CD4-positive, alpha-beta memory T cell (primary cell): Measurements from ENCODE around the gene ARHGAP6. TPM values are rescaled to one million over a fixed set of nuclear protein-coding genes. Genes with fewer than 3 reads are reported as not detected.
"Not testable (repeated sequence)": the region's sequence is repeated elsewhere in the genome, so short reads cannot be mapped to it uniquely, and the experiment has no call there.

Experiments used
- CTCF ChIA-PET: fragments of 350-600 bp; sonication (Branson Sonifier 250); formaldehyde crosslinking; loops from one replicate; lab custom pipeline; 2021; ENCODE audit warnings: inconsistent platforms; ENCODE audit not compliant: partially characterized antibody; lab: Charles Lee
- POLR2A ChIA-PET: fragments of 350-600 bp; sonication (Branson Sonifier 250); formaldehyde crosslinking; loops from one replicate; lab custom pipeline; 2021; ENCODE audit not compliant: partially characterized antibody; lab: Charles Lee
- DNase-seq, 5 donors: peaks; one replicate each; pipeline versions ENCODE4 v3.0.0 to v3.0.0-alpha.2; 2020 to 2022; ENCODE audit warnings: mixed read lengths in 1 of 5
- H3K27ac ChIP-seq: one replicate; pipeline ENCODE4 v1.7.0; 2013; ENCODE audit warnings: low read depth, low read length
- H3K27me3 ChIP-seq: 2 replicates; pipeline ENCODE4 v1.7.0; 2013; ENCODE audit warnings: mild to moderate bottlenecking, low read length, moderate library complexity; ENCODE audit not compliant: insufficient read depth
- H3K36me3 ChIP-seq: 2 replicates; pipeline ENCODE4 v1.7.0; 2013; ENCODE audit warnings: mild to moderate bottlenecking, low read length, moderate library complexity; ENCODE audit not compliant: insufficient read depth
- H3K4me1 ChIP-seq: 2 replicates; pipeline ENCODE4 v1.7.0; 2013; ENCODE audit warnings: mild to moderate bottlenecking, low read length, moderate library complexity; ENCODE audit not compliant: insufficient read depth
- H3K4me3 ChIP-seq, 2 donors: one replicate each; pipeline ENCODE4 v1.7.0; 2013; ENCODE audit warnings: low read length in 2 of 2, mild to moderate bottlenecking in 1 of 2
- H3K9me3 ChIP-seq, 2 donors: one replicate each; pipeline ENCODE4 v1.7.0; 2013; ENCODE audit warnings: low read length in 2 of 2, control low read depth in 1 of 2; ENCODE audit not compliant: control insufficient read depth in 1 of 2
- H3K27ac Mint-ChIP-seq, 7 donors: one replicate each; pipeline ENCODE4 v1.8.0; 2020 to 2021; ENCODE audit warnings: mixed read lengths in 7 of 7, mild to moderate bottlenecking in 6 of 7, inconsistent platforms in 3 of 7, moderate library complexity in 3 of 7
- H3K27me3 Mint-ChIP-seq, 2 donors: one replicate each; pipeline ENCODE4 v1.8.0; 2020 to 2021; ENCODE audit warnings: mixed read lengths in 2 of 2
- H3K36me3 Mint-ChIP-seq, 2 donors: one replicate each; pipeline ENCODE4 v1.8.0; 2020 to 2021; ENCODE audit warnings: mixed read lengths in 2 of 2, inconsistent platforms in 1 of 2, mild to moderate bottlenecking in 1 of 2
- H3K4me1 Mint-ChIP-seq, 4 donors: one replicate each; pipeline ENCODE4 v1.8.0; 2020 to 2021; ENCODE audit warnings: mixed read lengths in 4 of 4, mild to moderate bottlenecking in 1 of 4
- H3K4me3 Mint-ChIP-seq, 8 donors: one replicate each; pipeline ENCODE4 v1.8.0; 2020 to 2021; ENCODE audit warnings: mixed read lengths in 8 of 8, mild to moderate bottlenecking in 7 of 8, moderate library complexity in 6 of 8, inconsistent platforms in 3 of 8
- H3K9me3 Mint-ChIP-seq, 8 donors: one replicate each; pipeline ENCODE4 v1.8.0; 2020 to 2021; ENCODE audit warnings: mixed read lengths in 8 of 8, mild to moderate bottlenecking in 5 of 8, inconsistent platforms in 3 of 8, moderate library complexity in 1 of 8
- intact Hi-C: fragments of 100-400 bp; cut with micrococcal nuclease; formaldehyde crosslinking; loops from one replicate; pipeline ENCODE4 v1.15.1; 2023
- polyA plus RNA-seq, 2 donors: library from polyadenylated mRNA; unstranded; fragments of 300-500 nt; fragmentation: Illumina TruSeq; gene quantifications; one replicate each; pipeline ENCODE4 v1.2.3, GENCODE V29; 2021
- total RNA-seq, 2 experiments: library from RNA; stranded (reverse); gene quantifications; one replicate each; pipeline ENCODE4 v1.2.3, GENCODE V29; 2021

Gene ARHGAP6
- total and polyA plus RNA-seq, 4 experiments from 2014 or later = not detected

- no peak for DNase-seq
- Histone ChIP-seq H3K9me3 (no peaks in the 10 kb centered on the region), H3K27ac (no peak overlapping the region), H3K27me3 (no peaks in the 10 kb centered on the region), H3K4me3 (no peak overlapping the region), H3K36me3 (no peaks in the 10 kb centered on the region), H3K4me1 (no peaks in the 10 kb centered on the region)
- Mint-ChIP-seq H3K4me1 (no peaks in the 10 kb centered on the region), H3K9me3 (peaks cover 0 to 4% (median 2%) of the 10 kb centered on the region in 8 donors), H3K27me3 (no peaks in the 10 kb centered on the region), H3K4me3 (no peak overlapping the region), H3K36me3 (no peaks in the 10 kb centered on the region), H3K27ac (no peak overlapping the region)
- intact Hi-C loops = no loop called here
- ChIA-PET CTCF (no interaction called here), POLR2A (no interaction called here)
These were observed 297.9 kb downstream of the ARHGAP6 start for GRCh38 chrX:11367609-11368430.

GRCh38 chrX:11366998-11367595 is 298.6 kb downstream of the ARHGAP6 start:
- Mint-ChIP-seq H3K4me1 (no peaks in the 10 kb centered on the region), H3K4me3 (no peak overlapping the region), H3K27ac (no peak overlapping the region), H3K36me3 (no peaks in the 10 kb centered on the region), H3K27me3 (no peaks in the 10 kb centered on the region), H3K9me3 (peaks cover 0 to 6% (median 2%) of the 10 kb centered on the region in 8 donors)
- ChIA-PET POLR2A (no interaction called here), CTCF (no interaction called here)
- DNase-seq = no peak
- H3K27ac ChIP-seq = no peak overlapping the region
- H3K4me1 ChIP-seq = no peaks in the 10 kb centered on the region
- H3K36me3 ChIP-seq = no peaks in the 10 kb centered on the region
- no peaks in the 10 kb centered on the region for H3K27me3 ChIP-seq
- no peaks in the 10 kb centered on the region for H3K9me3 ChIP-seq
- H3K4me3 ChIP-seq = no peak overlapping the region
- intact Hi-C loops = no loop called here

DNA sequence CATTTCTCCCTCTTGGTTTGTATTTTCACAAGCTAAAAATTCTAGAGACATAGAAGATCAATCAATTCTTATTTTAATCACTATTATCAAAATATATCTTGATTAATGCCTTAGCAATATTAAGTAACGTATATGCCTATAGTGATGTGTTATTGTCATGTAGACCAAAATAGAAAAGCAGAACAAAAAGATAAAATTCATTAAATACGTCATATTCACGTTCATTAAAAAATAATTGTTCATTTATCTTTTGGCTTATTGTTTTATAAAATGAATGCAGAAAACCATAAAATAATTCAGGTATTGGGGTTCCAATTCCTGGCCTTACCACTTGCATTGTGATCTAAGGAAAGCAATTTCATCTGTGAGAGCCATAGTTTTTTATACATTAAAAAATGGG is 300.3 kb downstream of the ARHGAP6 start:
- Mint-ChIP-seq H3K36me3 (no peaks in the 10 kb centered on the region), H3K4me1 (no peaks in the 10 kb centered on the region), H3K27ac (no peak overlapping the region), H3K9me3 (peaks cover 0 to 8% (median 2%) of the 10 kb centered on the region in 8 donors), H3K27me3 (no peaks in the 10 kb centered on the region), H3K4me3 (no peak overlapping the region)
- POLR2A ChIA-PET = no interaction called here
- CTCF ChIA-PET = no interaction called here
- Histone ChIP-seq H3K4me1 (no peaks in the 10 kb centered on the region), H3K36me3 (no peaks in the 10 kb centered on the region), H3K9me3 (no peaks in the 10 kb centered on the region), H3K27ac (no peak overlapping the region), H3K4me3 (no peak overlapping the region), H3K27me3 (no peaks in the 10 kb centered on the region)
- intact Hi-C loops = no loop called here
- no peak for DNase-seq

DNA sequence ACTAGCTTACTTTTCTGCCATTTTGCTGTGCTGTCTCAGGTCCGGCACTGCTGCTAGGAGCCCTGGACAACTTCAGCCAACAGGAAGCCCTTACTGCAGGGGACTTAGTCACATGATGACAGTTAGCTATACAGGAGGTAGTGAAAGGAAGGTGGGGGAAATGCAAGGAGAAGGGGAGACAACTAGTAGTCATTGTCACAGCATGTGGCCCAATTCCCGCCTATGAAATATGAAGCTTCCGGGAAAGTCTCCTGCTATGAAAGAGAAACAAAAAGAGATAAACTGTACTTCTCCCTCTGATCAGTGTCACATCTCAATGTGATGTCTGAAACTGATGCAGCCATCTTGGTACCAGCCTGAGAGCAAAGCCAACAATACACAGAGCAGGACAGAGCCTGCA is 300.9 kb downstream of the ARHGAP6 start:
- Mint-ChIP-seq H3K4me1 (no peaks in the 10 kb centered on the region), H3K4me3 (no peak overlapping the region), H3K27ac (no peak overlapping the region), H3K36me3 (no peaks in the 10 kb centered on the region), H3K27me3 (no peaks in the 10 kb centered on the region), H3K9me3 (peaks cover 0 to 8% (median 2%) of the 10 kb centered on the region in 8 donors)
- no peaks in the 10 kb centered on the region for H3K36me3 ChIP-seq
- CTCF ChIA-PET = no interaction called here
- POLR2A ChIA-PET = no interaction called here
- H3K4me3 ChIP-seq = no peak overlapping the region
- no peaks in the 10 kb centered on the region for H3K27me3 ChIP-seq
- no peak overlapping the region for H3K27ac ChIP-seq
- no peak for DNase-seq
- intact Hi-C loops = no loop called here
- no peaks in the 10 kb centered on the region for H3K4me1 ChIP-seq
- H3K9me3 ChIP-seq = no peaks in the 10 kb centered on the region

DNA sequence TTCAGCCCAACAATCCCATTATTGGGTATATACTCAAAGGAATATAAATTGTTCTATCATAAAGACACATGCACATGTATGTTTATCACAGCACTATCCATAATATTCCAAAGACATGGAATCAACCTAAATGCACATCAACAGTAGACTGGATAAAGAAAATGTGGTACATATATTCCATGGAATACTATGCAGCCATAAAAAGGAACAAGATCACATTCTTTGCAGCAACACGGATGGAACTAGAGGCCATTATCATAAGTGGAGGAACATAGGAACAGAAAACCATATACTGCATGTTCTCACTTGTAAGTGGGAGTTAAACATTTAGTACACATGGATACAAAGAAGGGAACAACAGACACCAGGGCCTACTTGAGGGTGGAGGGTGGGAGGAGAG is 301.9 kb downstream of the ARHGAP6 start:
- H3K9me3 Mint-ChIP-seq, H3K9me3 ChIP-seq, H3K4me1 Mint-ChIP-seq, CTCF ChIA-PET, intact Hi-C loops, POLR2A ChIA-PET, H3K36me3 ChIP-seq, H3K27ac ChIP-seq, H3K4me3 ChIP-seq, DNase-seq, H3K27ac Mint-ChIP-seq, H3K4me1 ChIP-seq, H3K27me3 Mint-ChIP-seq, H3K4me3 Mint-ChIP-seq, H3K36me3 Mint-ChIP-seq, H3K27me3 ChIP-seq: not testable (repeated sequence)

DNA sequence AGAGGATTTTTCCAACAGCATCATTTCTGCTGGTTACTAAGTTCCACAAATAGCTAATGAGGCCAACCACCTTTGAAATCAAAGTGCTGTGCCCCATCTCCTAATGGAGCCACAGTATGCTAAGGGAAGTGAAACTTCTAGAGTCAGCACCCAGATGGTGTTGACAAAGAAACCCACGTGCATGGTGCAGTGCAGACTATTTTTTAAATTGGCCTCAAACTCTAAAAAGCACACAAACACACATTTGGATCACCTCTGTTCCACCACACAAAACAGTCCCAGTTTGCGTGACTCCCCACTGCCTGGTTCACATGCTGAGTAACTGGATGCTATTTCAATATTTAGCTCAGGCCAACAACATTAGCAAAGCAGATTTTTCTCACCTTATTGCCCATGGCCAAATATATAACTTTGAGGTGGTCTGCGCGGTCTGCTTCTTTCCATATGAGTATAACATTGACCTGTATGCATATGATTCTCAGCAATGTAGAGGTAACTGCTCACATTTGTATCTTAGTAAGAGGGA is 302.6 kb downstream of the ARHGAP6 start:
- H3K4me1 Mint-ChIP-seq = no peaks in the 10 kb centered on the region
- Histone ChIP-seq H3K4me3 (no peak overlapping the region), H3K4me1 (no peaks in the 10 kb centered on the region), H3K27me3 (no peaks in the 10 kb centered on the region), H3K27ac (no peak overlapping the region), H3K36me3 (no peaks in the 10 kb centered on the region), H3K9me3 (no peaks in the 10 kb centered on the region)
- POLR2A ChIA-PET = no interaction called here
- H3K4me3 Mint-ChIP-seq = no peak overlapping the region
- H3K27me3 Mint-ChIP-seq = no peaks in the 10 kb centered on the region
- H3K27ac Mint-ChIP-seq = no peak overlapping the region
- no peaks in the 10 kb centered on the region for H3K36me3 Mint-ChIP-seq
- H3K9me3 Mint-ChIP-seq = peaks cover 0 to 10% (median 1%) of the 10 kb centered on the region in 8 donors
- CTCF ChIA-PET = no interaction called here
- no peak for DNase-seq
- intact Hi-C loops = no loop called here

GRCh38 chrX:11361666-11362065 is 304.1 kb downstream of the ARHGAP6 start:
- H3K27ac Mint-ChIP-seq, H3K27me3 ChIP-seq, H3K4me1 Mint-ChIP-seq, intact Hi-C loops, H3K4me3 ChIP-seq, H3K27me3 Mint-ChIP-seq, POLR2A ChIA-PET, H3K9me3 ChIP-seq, CTCF ChIA-PET, H3K9me3 Mint-ChIP-seq, H3K36me3 Mint-ChIP-seq, H3K4me3 Mint-ChIP-seq, H3K36me3 ChIP-seq, H3K27ac ChIP-seq, H3K4me1 ChIP-seq, DNase-seq: not testable (repeated sequence)
